ENCODE measurements around the gene IFNG-AS1.

The IFNG-AS1 gene

DNA sequence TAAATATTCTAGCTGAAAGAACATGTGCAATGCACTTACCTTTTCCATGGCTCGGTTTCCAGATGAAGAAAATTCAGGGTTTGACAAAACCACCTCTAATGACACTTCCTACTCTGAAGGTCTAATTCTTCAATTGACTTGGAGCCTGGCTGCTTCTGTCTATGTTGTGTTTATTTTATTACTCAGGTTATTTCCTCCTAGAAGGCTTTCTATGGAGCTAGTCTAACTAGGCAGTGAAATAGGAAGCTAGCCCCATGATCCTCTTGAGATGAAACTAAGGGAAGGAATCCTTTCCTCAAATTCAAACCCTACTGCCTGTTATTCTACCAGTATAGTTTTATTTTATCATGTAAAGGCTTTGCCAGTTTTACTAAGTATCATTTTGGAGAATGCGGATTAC lies 20.9 kb upstream of the IFNG-AS1 start:
- Histone ChIP-seq H3K4me3 (ENCODE audit: low read depth, low read length) (no peak overlapping the region), H3K79me2 (ENCODE audit: control insufficient read depth, insufficient read depth, low read length, unreplicated experiment) (no peaks in the 10 kb centered on the region), H3K27me3 (ENCODE audit: insufficient read depth, low read length) (no peaks in the 10 kb centered on the region), H3K4me1 (ENCODE audit: control insufficient read depth, insufficient read depth, low read length, unreplicated experiment) (no peaks in the 10 kb centered on the region), H3K36me3 (ENCODE audit: insufficient read depth, low read length) (no peaks in the 10 kb centered on the region), H2AFZ (ENCODE audit: low read length, unreplicated experiment) (no peak overlapping the region), H3K27ac (ENCODE audit: low read depth, low read length) (no peak overlapping the region)

DNA sequence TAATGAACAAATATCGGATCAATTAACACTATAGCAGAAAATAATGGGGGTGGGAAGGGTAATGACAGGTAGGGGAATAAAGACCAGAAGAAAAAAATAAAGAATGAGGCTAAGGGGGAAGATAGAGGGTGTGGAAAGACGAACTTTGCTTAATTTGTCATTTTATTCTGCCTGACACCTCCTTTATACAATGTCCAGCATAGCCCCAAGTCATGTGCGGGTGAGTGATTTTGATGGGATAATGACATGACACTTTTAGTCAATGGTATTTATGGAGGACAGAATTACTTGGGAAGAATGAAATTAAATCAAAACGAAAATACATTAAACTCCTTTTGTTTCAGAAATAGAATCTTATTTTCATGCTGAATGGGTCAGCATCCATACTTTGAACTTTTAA lies 20.5 kb upstream of the IFNG-AS1 start:
- Histone ChIP-seq H2AFZ (ENCODE audit: low read length, unreplicated experiment) (no peak overlapping the region), H3K27ac (ENCODE audit: low read depth, low read length) (no peak overlapping the region), H3K36me3 (ENCODE audit: insufficient read depth, low read length) (no peaks in the 10 kb centered on the region), H3K27me3 (ENCODE audit: insufficient read depth, low read length) (no peaks in the 10 kb centered on the region), H3K4me3 (ENCODE audit: low read depth, low read length) (no peak overlapping the region), H3K79me2 (ENCODE audit: control insufficient read depth, insufficient read depth, low read length, unreplicated experiment) (no peaks in the 10 kb centered on the region), H3K4me1 (ENCODE audit: control insufficient read depth, insufficient read depth, low read length, unreplicated experiment) (no peaks in the 10 kb centered on the region)

- Histone ChIP-seq H3K4me1 (ENCODE audit: control insufficient read depth, insufficient read depth, low read length, unreplicated experiment) (no peaks in the 10 kb centered on the region), H3K79me2 (ENCODE audit: control insufficient read depth, insufficient read depth, low read length, unreplicated experiment) (no peaks in the 10 kb centered on the region), H2AFZ (ENCODE audit: low read length, unreplicated experiment) (no peak overlapping the region), H3K4me3 (ENCODE audit: low read depth, low read length) (no peak overlapping the region), H3K27ac (ENCODE audit: low read depth, low read length) (no peak overlapping the region), H3K36me3 (ENCODE audit: insufficient read depth, low read length) (no peaks in the 10 kb centered on the region), H3K27me3 (ENCODE audit: insufficient read depth, low read length) (no peaks in the 10 kb centered on the region)
Measured at GRCh38 chr12:67969134-67969802, 20.0 kb upstream of the IFNG-AS1 start.

- Histone ChIP-seq H3K36me3 (ENCODE audit: insufficient read depth, low read length) (no peaks in the 10 kb centered on the region), H3K4me1 (ENCODE audit: control insufficient read depth, insufficient read depth, low read length, unreplicated experiment) (peaks cover 17% of the 10 kb centered on the region), H3K27ac (ENCODE audit: low read depth, low read length) (no peak overlapping the region), H3K4me3 (ENCODE audit: low read depth, low read length) (no peak overlapping the region), H2AFZ (ENCODE audit: low read length, unreplicated experiment) (no peak overlapping the region), H3K79me2 (ENCODE audit: control insufficient read depth, insufficient read depth, low read length, unreplicated experiment) (no peaks in the 10 kb centered on the region), H3K27me3 (ENCODE audit: insufficient read depth, low read length) (no peaks in the 10 kb centered on the region)
Measured at GRCh38 chr12:67977668-67978067, 11.6 kb upstream of the IFNG-AS1 start.

- Histone ChIP-seq H3K4me3 (ENCODE audit: low read depth, low read length) (no peak overlapping the region), H3K27ac (ENCODE audit: low read depth, low read length) (peak overlapping the region; percentile 98), H3K27me3 (ENCODE audit: insufficient read depth, low read length) (no peaks in the 10 kb centered on the region), H3K4me1 (ENCODE audit: control insufficient read depth, insufficient read depth, low read length, unreplicated experiment) (peaks cover 17% of the 10 kb centered on the region), H3K36me3 (ENCODE audit: insufficient read depth, low read length) (no peaks in the 10 kb centered on the region), H2AFZ (ENCODE audit: low read length, unreplicated experiment) (no peak overlapping the region), H3K79me2 (ENCODE audit: control insufficient read depth, insufficient read depth, low read length, unreplicated experiment) (no peaks in the 10 kb centered on the region)
Measured at GRCh38 chr12:67980391-67980790, 8.9 kb upstream of the IFNG-AS1 start.

DNA sequence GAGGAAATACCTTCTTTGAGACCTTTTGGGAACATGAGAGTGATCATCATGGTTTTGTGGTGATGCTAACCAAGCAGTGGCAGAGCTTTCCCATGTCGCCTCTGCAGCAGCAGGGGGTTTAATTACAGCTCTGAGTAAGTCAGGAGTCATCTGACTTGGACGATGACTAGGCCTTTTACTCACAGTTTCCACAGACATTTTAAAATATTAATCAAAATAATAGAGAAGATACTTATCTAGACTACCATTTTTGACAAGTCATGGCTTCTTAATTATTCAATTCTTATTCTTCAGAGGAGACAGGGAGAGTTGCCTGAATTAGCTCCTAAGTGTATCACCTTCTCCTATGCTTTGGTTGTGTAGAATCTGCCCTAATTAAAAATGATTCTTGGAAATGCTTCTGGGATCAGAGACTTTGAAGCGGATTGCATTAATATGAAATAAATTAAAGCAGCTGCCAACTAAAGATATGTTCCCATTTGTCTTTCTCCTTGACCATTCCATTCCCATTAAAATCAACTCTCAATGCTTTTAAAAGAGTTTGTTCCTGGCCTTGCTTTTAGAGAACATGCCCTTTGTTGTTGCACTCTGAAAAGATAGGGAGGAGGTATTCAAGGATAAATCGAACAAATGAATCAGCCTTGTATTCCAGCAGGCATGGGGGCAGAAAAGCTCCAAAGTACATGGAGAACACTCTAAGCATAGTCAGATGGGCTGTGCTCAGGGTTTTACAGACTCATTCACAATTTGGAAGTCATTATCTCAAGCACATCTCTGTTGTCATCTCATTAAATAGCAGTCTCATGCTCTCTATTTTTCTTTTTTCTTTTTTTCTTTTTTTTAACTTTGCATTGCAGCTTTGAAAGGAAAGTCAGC lies 7.7 kb upstream of the IFNG-AS1 start:
- Histone ChIP-seq H3K27me3 (ENCODE audit: insufficient read depth, low read length) (no peaks in the 10 kb centered on the region), H3K79me2 (ENCODE audit: control insufficient read depth, insufficient read depth, low read length, unreplicated experiment) (no peaks in the 10 kb centered on the region), H3K4me3 (ENCODE audit: low read depth, low read length) (peak overlapping the region; percentile 33; the same call in 1 of the 2 replicates), H3K27ac (ENCODE audit: low read depth, low read length) (peak overlapping the region; percentile 98), H3K4me1 (ENCODE audit: control insufficient read depth, insufficient read depth, low read length, unreplicated experiment) (peaks cover 17% of the 10 kb centered on the region), H2AFZ (ENCODE audit: low read length, unreplicated experiment) (peak overlapping the region; percentile 85), H3K36me3 (ENCODE audit: insufficient read depth, low read length) (no peaks in the 10 kb centered on the region)

GRCh38 chr12:67982164-67982563 lies 7.1 kb upstream of the IFNG-AS1 start:
- no peaks in the 10 kb centered on the region for H3K36me3 ChIP-seq (ENCODE audit: insufficient read depth, low read length)
- peak overlapping the region; percentile 98 for H3K27ac ChIP-seq (ENCODE audit: low read depth, low read length)
- H3K27me3 ChIP-seq (ENCODE audit: insufficient read depth, low read length) = no peaks in the 10 kb centered on the region
- H3K4me1 ChIP-seq (ENCODE audit: control insufficient read depth, insufficient read depth, low read length, unreplicated experiment) = peaks cover 17% of the 10 kb centered on the region
- peak overlapping the region; percentile 85 for H2AFZ ChIP-seq (ENCODE audit: low read length, unreplicated experiment)
- H3K4me3 ChIP-seq (ENCODE audit: low read depth, low read length) = no peak overlapping the region
- H3K79me2 ChIP-seq (ENCODE audit: control insufficient read depth, insufficient read depth, low read length, unreplicated experiment) = no peaks in the 10 kb centered on the region

DNA sequence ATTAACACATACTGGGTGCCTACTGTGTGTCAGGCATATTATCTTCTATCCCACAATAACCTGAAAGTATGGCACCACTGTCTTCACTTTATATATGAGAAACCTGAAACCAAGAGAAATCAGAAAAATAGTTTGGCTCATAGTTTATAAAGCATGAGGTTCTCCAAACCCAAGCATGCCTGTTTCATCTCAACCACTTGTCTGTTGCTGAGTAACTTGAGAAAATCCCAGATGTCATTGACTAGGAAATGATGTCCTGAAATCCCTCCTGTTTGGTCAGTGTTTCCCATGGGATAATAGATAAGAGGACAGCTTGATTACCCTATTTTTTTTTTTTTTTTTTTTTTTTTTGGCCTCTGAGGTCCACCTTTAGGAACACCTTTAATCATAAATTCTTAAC lies 2.6 kb upstream of the IFNG-AS1 start:
- no peaks in the 10 kb centered on the region for H3K36me3 ChIP-seq (ENCODE audit: insufficient read depth, low read length)
- no peaks in the 10 kb centered on the region for H3K79me2 ChIP-seq (ENCODE audit: control insufficient read depth, insufficient read depth, low read length, unreplicated experiment)
- H3K27me3 ChIP-seq (ENCODE audit: insufficient read depth, low read length) = no peaks in the 10 kb centered on the region
- peaks cover 8% of the 10 kb centered on the region for H3K4me1 ChIP-seq (ENCODE audit: control insufficient read depth, insufficient read depth, low read length, unreplicated experiment)
- H3K27ac ChIP-seq (ENCODE audit: low read depth, low read length) = no peak overlapping the region
- H3K4me3 ChIP-seq (ENCODE audit: low read depth, low read length) = no peak overlapping the region
- H2AFZ ChIP-seq (ENCODE audit: low read length, unreplicated experiment) = no peak overlapping the region

- H3K27ac ChIP-seq (ENCODE audit: low read depth, low read length) = no peak overlapping the region
- peaks cover 4% of the 10 kb centered on the region; the same call in 1 of the 2 replicates for H3K27me3 ChIP-seq (ENCODE audit: insufficient read depth, low read length)
- H3K36me3 ChIP-seq (ENCODE audit: insufficient read depth, low read length) = no peaks in the 10 kb centered on the region
- no peak overlapping the region for H3K4me3 ChIP-seq (ENCODE audit: low read depth, low read length)
- no peaks in the 10 kb centered on the region for H3K4me1 ChIP-seq (ENCODE audit: control insufficient read depth, insufficient read depth, low read length, unreplicated experiment)
- no peaks in the 10 kb centered on the region for H3K79me2 ChIP-seq (ENCODE audit: control insufficient read depth, insufficient read depth, low read length, unreplicated experiment)
- H2AFZ ChIP-seq (ENCODE audit: low read length, unreplicated experiment) = no peak overlapping the region
Measured at GRCh38 chr12:67988601-67989021, 636 bp upstream of the IFNG-AS1 start.

DNA sequence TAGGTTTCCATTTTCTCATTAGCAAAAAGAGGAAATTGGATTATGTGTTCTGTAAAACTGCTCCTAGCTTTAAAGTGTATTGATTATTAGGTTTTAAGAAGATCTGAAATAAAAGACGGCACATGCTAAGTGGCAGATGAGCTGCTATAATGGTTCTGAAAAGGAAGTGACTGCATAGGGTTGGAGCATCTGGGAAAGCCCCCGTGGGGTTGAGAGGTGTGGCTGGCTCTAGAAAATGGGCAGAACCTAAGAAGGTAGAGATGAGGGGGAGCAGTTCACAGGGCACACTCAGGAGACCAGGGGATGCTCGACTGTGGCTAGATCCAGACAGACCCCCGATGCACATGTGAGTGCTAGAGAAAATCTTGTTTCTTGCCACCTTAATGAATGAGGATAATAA lies 1.9 kb downstream of the IFNG-AS1 start:
- peaks cover 4% of the 10 kb centered on the region; the same call in 1 of the 2 replicates for H3K27me3 ChIP-seq (ENCODE audit: insufficient read depth, low read length)

DNA sequence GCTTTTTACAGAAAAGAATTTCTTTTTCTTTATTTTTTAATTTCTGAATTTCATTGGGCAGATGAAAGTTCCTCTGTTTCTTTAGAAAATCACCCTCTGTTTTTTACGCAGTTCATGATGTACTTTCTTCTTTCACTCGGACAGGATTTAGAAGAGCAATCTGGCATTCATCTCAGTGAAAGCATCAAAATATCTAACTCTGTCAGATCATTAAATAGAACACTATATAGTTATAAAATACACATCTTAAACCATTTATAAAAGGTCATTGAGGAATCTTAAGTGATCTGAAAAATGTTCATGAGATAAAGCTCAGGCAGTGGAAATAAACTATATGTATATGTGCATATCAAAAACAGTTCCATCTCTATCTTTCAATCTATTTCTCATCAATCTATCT lies 3.9 kb downstream of the IFNG-AS1 start:
- Histone ChIP-seq H3K27ac (ENCODE audit: low read depth, low read length) (no peak overlapping the region), H3K79me2 (ENCODE audit: control insufficient read depth, insufficient read depth, low read length, unreplicated experiment) (no peaks in the 10 kb centered on the region), H3K27me3 (ENCODE audit: insufficient read depth, low read length) (peaks cover 4% of the 10 kb centered on the region; the same call in 1 of the 2 replicates), H2AFZ (ENCODE audit: low read length, unreplicated experiment) (no peak overlapping the region), H3K4me3 (ENCODE audit: low read depth, low read length) (no peak overlapping the region), H3K36me3 (ENCODE audit: insufficient read depth, low read length) (no peaks in the 10 kb centered on the region), H3K4me1 (ENCODE audit: control insufficient read depth, insufficient read depth, low read length, unreplicated experiment) (no peaks in the 10 kb centered on the region)

More for the DNA sequence above, 1.9 kb downstream of the IFNG-AS1 start:
- Histone ChIP-seq H3K4me1 (ENCODE audit: control insufficient read depth, insufficient read depth, low read length, unreplicated experiment) (no peaks in the 10 kb centered on the region), H3K36me3 (ENCODE audit: insufficient read depth, low read length) (no peaks in the 10 kb centered on the region), H3K27ac (ENCODE audit: low read depth, low read length) (no peak overlapping the region), H3K4me3 (ENCODE audit: low read depth, low read length) (no peak overlapping the region), H2AFZ (ENCODE audit: low read length, unreplicated experiment) (no peak overlapping the region), H3K79me2 (ENCODE audit: control insufficient read depth, insufficient read depth, low read length, unreplicated experiment) (no peaks in the 10 kb centered on the region)

Measured in ACC112 (cell line).